K562 (cell line): ENCODE data around the gene COA7. TPM values are rescaled to one million over a fixed set of nuclear protein-coding genes. Genes with fewer than 3 reads are reported as not detected.

Experiments used
- ATF6 ChIP-seq: sonication (generic); formaldehyde crosslinking; IDR thresholded peaks from 2 replicates; pipeline ENCODE4 v1.4.0; 2020; ENCODE audit warnings: mild to moderate bottlenecking, missing genetic modification reagents
- ETV5 ChIP-seq: sonication (generic); formaldehyde crosslinking; IDR thresholded peaks from 2 replicates; pipeline ENCODE4 v1.4.0; 2020; ENCODE audit warnings: low read depth, mild to moderate bottlenecking, missing genetic modification reagents
- HDAC3 ChIP-seq: fragments of 450-650 bp; IDR thresholded peaks from 2 replicates; pipeline ENCODE4 v1.6.1; 2018; ENCODE audit warnings: borderline replicate concordance, mild to moderate bottlenecking, moderate library complexity; ENCODE audit not compliant: partially characterized antibody
- HMBOX1 ChIP-seq: sonication (generic); IDR thresholded peaks from 2 replicates; pipeline ENCODE4 v1.6.1; 2016
- LEF1 ChIP-seq: fragments of 450-650 bp; IDR thresholded peaks from 2 replicates; pipeline ENCODE4 v1.6.1; 2016; ENCODE audit warnings: mild to moderate bottlenecking
- NFE2 ChIP-seq: IDR thresholded peaks from 2 replicates; pipeline ENCODE4 v1.6.1; 2014; ENCODE audit warnings: antibody characterized with exemption, low read depth
- RCOR1 ChIP-seq, 2 experiments: IDR thresholded peaks; 2 replicates each; pipeline ENCODE4 v1.6.1; 2012; ENCODE audit warnings: low read depth in 2 of 2, low read length in 2 of 2, borderline replicate concordance in 1 of 2, improper control_type of control experiment in 1 of 2
- TRIM24 ChIP-seq, 2 experiments: fragments of 450-650 bp; IDR thresholded peaks; 2 replicates each; pipeline ENCODE4 v1.6.1; 2016
- ZBTB40 ChIP-seq, 2 experiments: fragments of 450-650 bp in 1 of 2; sonication (generic) in 1 of 2; formaldehyde crosslinking in 1 of 2; IDR thresholded peaks; 2 replicates each; pipeline versions ENCODE4 v1.7.1 to v1.9.0; 2016 to 2022; ENCODE audit warnings: inconsistent platforms in 1 of 2, mild to moderate bottlenecking in 1 of 2, missing genetic modification reagents in 1 of 2
- ZNF212 ChIP-seq: fragments of 450-650 bp; formaldehyde crosslinking; IDR thresholded peaks from 2 replicates; pipeline ENCODE4 v1.4.0; 2020; ENCODE audit warnings: mild to moderate bottlenecking
- ZNF239 ChIP-seq: fragments of 250-450 bp; sonication (Bioruptor Pico); IDR thresholded peaks from 2 replicates; pipeline ENCODE4 v1.4.0; 2020; ENCODE audit warnings: mild to moderate bottlenecking
- polyA plus RNA-seq, 8 experiments: library from polyadenylated mRNA; depleted of rRNA in 4 of 8; stranded (reverse) in 5 of 8; unstranded in 3 of 8; fragments of >200 nt; fragmentation: Nextera tagmentation in 2 of 8; fragmentation: Illumina TruSeq in 1 of 8; extraction: Ambion mirVana in 2 of 8; extraction: Trizol in 1 of 8; gene quantifications; 2 replicates each; pipeline versions ENCODE4 v1.2.1 to v1.2.3, GENCODE V29; 2011 to 2014; ENCODE audit warnings: inconsistent platforms in 1 of 8, missing spikeins in 1 of 8
- total RNA-seq, 7 experiments: library from RNA; depleted of rRNA in 6 of 7; stranded (reverse); fragments of >200 nt in 6 of 7; fragmentation: Illumina TruSeq in 2 of 7; extraction: Trizol in 2 of 7; gene quantifications; 2 replicates each; pipeline versions ENCODE4 v1.2.1 to v1.2.3, GENCODE V29; 2011 to 2021; ENCODE audit warnings: low replicate concordance in 1 of 7

The COA7 gene
- total and polyA plus RNA-seq, 9 of the 15 experiments (the other 6 are each of a cell fraction or from before 2014, with no cell fraction given), result 19.4 to 82.8 (median 51.0) TPM

- TF ChIP-seq HDAC3 (peak; percentile 60), RCOR1 (IDR thresholded peaks at IDR 0.05; ENCODE audit: borderline replicate concordance in 1 of 2, low read depth in 2 of 2, low read length in 2 of 2) (peak in 1 of 2 experiments; percentile 38; a peak in 1 of 4 replicates), HMBOX1 (peak; percentile 56; the same call in 1 of the 2 replicates), ZNF239 (CRISPR knock-in tag) (peak; percentile 85), NFE2 (peak; percentile 84), ZBTB40 (IDR thresholded peaks at IDR 0.05) (peak; percentile 62), ZBTB40 (CRISPR knock-in tag; IDR thresholded peaks at IDR 0.05) (no peak), ZNF212 (no peak), TRIM24 (IDR thresholded peaks at IDR 0.05) (peak in 1 of 2 experiments; percentile 66; a peak in 1 of 4 replicates), LEF1 (peak; percentile 77; the same call in 1 of the 2 replicates), ETV5 (CRISPR knock-in tag) (peak; percentile 97), ATF6 (0 out of 2 replicates have a peak, but pooled peaks have one; percentile 65)
Observed at GRCh38 chr1:52674497-52675384, 23.4 kb downstream of the COA7 start (continued).
